Lung (tissue), 12 donors: Measurements from ENCODE around the gene GPC5. TPM values are rescaled to one million over a fixed set of nuclear protein-coding genes. Genes with fewer than 3 reads are reported as not detected.

Experiments used
- ATAC-seq: fragments of 200-7000 bp; cut with Tn5 transposase; one replicate; pipeline ENCODE4 v1.9.1; 2020; ENCODE audit warnings: moderate number of reproducible peaks; ENCODE audit not compliant: insufficient read depth, low FRiP score
- DNase-seq, 3 donors: peaks; one replicate each; pipeline ENCODE4 v3.0.0-alpha.2; 2013 to 2017
- H3K27ac ChIP-seq, 2 donors: one replicate each; pipeline ENCODE4 v1.5.1; 2013; ENCODE audit warnings: mild to moderate bottlenecking in 2 of 2, moderate library complexity in 2 of 2, control low read depth in 1 of 2, inconsistent platforms in 1 of 2, low read depth in 1 of 2, low read length in 1 of 2
- H3K27me3 ChIP-seq, 3 donors: one replicate each; pipeline ENCODE4 v1.5.1; 2013; ENCODE audit warnings: low read length in 2 of 3; ENCODE audit not compliant: control insufficient read depth in 3 of 3, insufficient read depth in 3 of 3
- H3K36me3 ChIP-seq, 4 donors: one replicate each; pipeline ENCODE4 v1.5.1; 2013; ENCODE audit warnings: low read length in 4 of 4, mild to moderate bottlenecking in 1 of 4, moderate library complexity in 1 of 4; ENCODE audit not compliant: control insufficient read depth in 4 of 4, insufficient read depth in 4 of 4
- H3K4me1 ChIP-seq, 5 donors: one replicate each; pipeline ENCODE4 v1.5.1; 2013; ENCODE audit warnings: low read length in 5 of 5, mild to moderate bottlenecking in 2 of 5, moderate library complexity in 1 of 5; ENCODE audit not compliant: control insufficient read depth in 5 of 5, insufficient read depth in 5 of 5
- H3K4me3 ChIP-seq: one replicate; pipeline ENCODE4 v1.5.1; 2013; ENCODE audit warnings: mild to moderate bottlenecking, control low read depth, moderate library complexity
- H3K9ac ChIP-seq, 2 donors: one replicate each; pipeline ENCODE4 v1.5.1; 2013; ENCODE audit warnings: low read length in 2 of 2, control low read depth in 1 of 2; ENCODE audit not compliant: insufficient read depth in 1 of 2
- H3K9me3 ChIP-seq, 4 donors: one replicate each; pipeline ENCODE4 v1.5.1; 2013; ENCODE audit warnings: low read length in 3 of 4, mild to moderate bottlenecking in 1 of 4, moderate library complexity in 1 of 4; ENCODE audit not compliant: control insufficient read depth in 4 of 4, insufficient read depth in 3 of 4
- CTCF ChIP-seq: IDR thresholded peaks from 2 replicates; pipeline ENCODE4 v1.5.1; 2012; ENCODE audit warnings: mild to moderate bottlenecking; ENCODE audit errors: control extremely low read depth, extremely low read depth
- WGBS, 2 donors: extraction: QIAGEN DNeasy Blood & Tissue Kit; methylation state at CpG; one replicate each; pipeline ENCODE4 v1.1.7; 2013; 5-methylcytosine and 5-hydroxymethylcytosine counted together
- polyA plus RNA-seq, 2 donors: library from polyadenylated mRNA; stranded (reverse); fragments of 200-250 nt; gene quantifications; one replicate each; pipeline ENCODE4 v1.2.1, GENCODE V29; 2013
- total RNA-seq, 2 donors: library from RNA; depleted of rRNA in 1 of 2; stranded (reverse); fragments of >200 nt in 1 of 2; gene quantifications; one replicate each; pipeline ENCODE4 v1.2.1, GENCODE V29; 2014 to 2021
- donor health status: control.
- donor health status: control.
- donor health status: Bipolar disorder and iron deficiency.
- donor health status: healthy.
- donor health status: DM: yes; HTN: yes; CAD: no.

The GPC5 gene
- total and polyA plus RNA-seq, 4 donors: 0.55 to 37.3 (median 4.4) TPM

- Histone ChIP-seq H3K36me3 (no peaks in the 10 kb centered on the region), H3K4me1 (no peaks in the 10 kb centered on the region), H3K9me3 (peaks cover 0 to 5% (median 4%) of the 10 kb centered on the region in 4 donors), H3K27ac (no peak overlapping the region), H3K9ac (no peak overlapping the region), H3K4me3 (no peak overlapping the region), H3K27me3 (no peaks in the 10 kb centered on the region)
- DNase-seq (no peak), ATAC-seq (no peak)
- WGBS, 2 donors: 73 to 76% methylated on average over 6 of the region's 6 CpGs
- TF ChIP-seq CTCF: no peak
These were observed 193.9 kb downstream of the GPC5 start for GRCh38 chr13:91592056-91593014.

- Histone ChIP-seq H3K27ac (no peak overlapping the region), H3K4me1 (no peaks in the 10 kb centered on the region), H3K4me3 (no peak overlapping the region), H3K36me3 (no peaks in the 10 kb centered on the region), H3K27me3 (no peaks in the 10 kb centered on the region), H3K9ac (no peak overlapping the region), H3K9me3 (peaks cover 0 to 5% (median 4%) of the 10 kb centered on the region in 4 donors)
- 76 to 91% methylated on average over 1 of the region's 1 CpG for WGBS, 2 donors
- no peak for ATAC-seq
- no peak for TF ChIP-seq CTCF
- no peak for DNase-seq
These were observed 195.0 kb downstream of the GPC5 start for GRCh38 chr13:91593456-91593855.

GRCh38 chr13:91594061-91594460 lies 195.6 kb downstream of the GPC5 start:
- Histone ChIP-seq H3K9me3 (peaks cover 0 to 5% (median 4%) of the 10 kb centered on the region in 4 donors), H3K27me3 (no peaks in the 10 kb centered on the region), H3K4me3 (no peak overlapping the region), H3K9ac (no peak overlapping the region), H3K36me3 (no peaks in the 10 kb centered on the region), H3K4me1 (no peaks in the 10 kb centered on the region), H3K27ac (no peak overlapping the region)
- DNase-seq: no peak
- ATAC-seq: no peak
- TF ChIP-seq CTCF: no peak
- WGBS, 2 donors: 77 to 85% methylated on average over 1 of the region's 1 CpG
